ENCODE data around the gene SATB1. TPM values are rescaled to one million over a fixed set of nuclear protein-coding genes. Genes with fewer than 3 reads are reported as not detected.

SATB1 gene
- total and polyA plus RNA-seq, 2 of the 4 experiments (the other 2 are of a cell fraction) = 7.5 to 10.7 TPM

GRCh38 chr3:18308096-18308650, 117.0 kb downstream of the SATB1 start:
- Histone ChIP-seq H3K9me1 (ENCODE audit: insufficient read depth, low read length) (no peaks in the 10 kb centered on the region), H3K4me3 (ENCODE audit: insufficient read depth, low read depth, low read length) (no peak overlapping the region), H4K91ac (ENCODE audit: insufficient read depth, low read depth, low read length) (no peak overlapping the region), H3K4me1 (ENCODE audit: control insufficient read depth, insufficient read depth, low read length) (no peaks in the 10 kb centered on the region), H3K4me2 (ENCODE audit: low read depth, low read length) (no peak overlapping the region), H2BK5ac (ENCODE audit: low read depth, low read length, poor library complexity, severe bottlenecking) (no peak overlapping the region), H3K27me3 (ENCODE audit: control insufficient read depth, insufficient read depth, low read length) (no peaks in the 10 kb centered on the region), H3K4ac (ENCODE audit: low read depth, low read length) (no peak overlapping the region), H2AK5ac (ENCODE audit: low read depth, low read length) (no peak overlapping the region), H3K23ac (ENCODE audit: low read depth, low read length) (no peak overlapping the region), H4K20me1 (ENCODE audit: insufficient read depth, low read length) (no peaks in the 10 kb centered on the region), H3K79me1 (ENCODE audit: low read depth in 1 of 2, low read length in 2 of 2) (no peaks in the 10 kb centered on the region), H2BK20ac (ENCODE audit: low read depth, low read length) (no peak overlapping the region), H3K14ac (replicated peaks; ENCODE audit: low read depth, low read length) (no peak overlapping the region), H2AFZ (replicated peaks; ENCODE audit: low read length, poor library complexity) (no peak overlapping the region), H3K56ac (ENCODE audit: extremely low read depth, insufficient read depth, low read length) (no peak overlapping the region), H4K8ac (ENCODE audit: low read depth in 2 of 2, low read length in 2 of 2) (no peak overlapping the region), H2AK9ac (replicated peaks; ENCODE audit: low read depth, low read length, poor library complexity) (no peak overlapping the region), H4K5ac (ENCODE audit: low read depth, low read length) (no peak overlapping the region), H2BK15ac (ENCODE audit: low read depth, low read length) (no peak overlapping the region), H3K27ac (ENCODE audit: insufficient read depth, low read length) (no peak overlapping the region), H2BK120ac (ENCODE audit: low read depth, low read length) (no peak overlapping the region), H3K9me3 (ENCODE audit: control insufficient read depth, insufficient read depth, low read length) (no peaks in the 10 kb centered on the region), H3K36me3 (ENCODE audit: control insufficient read depth, insufficient read depth, low read length) (no peaks in the 10 kb centered on the region), H3K9ac (ENCODE audit: low read depth, low read length) (no peak overlapping the region), H3K18ac (ENCODE audit: low read depth, low read length) (no peak overlapping the region)
- no peak for ATAC-seq (ENCODE audit: low read depth)
- no peak for DNase-seq
- TF ChIP-seq FOS (IDR thresholded peaks at IDR 0.05; ENCODE audit: low read depth, low read length) (no peak), SMC3 (IDR thresholded peaks at IDR 0.05; ENCODE audit: low read depth, low read length) (no peak), MAFK (IDR thresholded peaks at IDR 0.05; ENCODE audit: low read depth, low read length) (no peak), USF2 (IDR thresholded peaks at IDR 0.05; ENCODE audit: low read depth, low read length) (no peak), RFX5 (IDR thresholded peaks at IDR 0.05; ENCODE audit: low read depth, low read length) (no peak), NFE2L2 (IDR thresholded peaks at IDR 0.05; ENCODE audit: low read depth, low read length) (no peak), RAD21 (IDR thresholded peaks at IDR 0.05; ENCODE audit: low read length) (no peak), CEBPB (IDR thresholded peaks at IDR 0.05; ENCODE audit: low read depth, low read length) (no peak), MXI1 (IDR thresholded peaks at IDR 0.05; ENCODE audit: borderline replicate concordance, low read depth, low read length) (no peak), BHLHE40 (IDR thresholded peaks at IDR 0.05; ENCODE audit: low read depth, low read length) (no peak), POLR2A (IDR thresholded peaks at IDR 0.05; ENCODE audit: low read depth, low read length) (no peak), RCOR1 (IDR thresholded peaks at IDR 0.05; ENCODE audit: insufficient replicate concordance, low read length) (no peak), MAZ (IDR thresholded peaks at IDR 0.05; ENCODE audit: borderline replicate concordance, low read depth, low read length) (no peak), CHD1 (IDR thresholded peaks at IDR 0.05; ENCODE audit: low read depth, low read length) (no peak), ELK1 (IDR thresholded peaks at IDR 0.05; ENCODE audit: borderline replicate concordance, low read depth, low read length) (no peak), CTCF (conservative IDR thresholded peaks at IDR 0.05; ENCODE audit: low read depth, low read length) (no peak)
- BruUV-seq (replicated peaks) = no TSS peak
- intact Hi-C loops (cut with micrococcal nuclease) = no loop called here
- ChIA-PET CTCF (no interaction called here), POLR2A (ENCODE audit: unreplicated experiment) (no interaction called here)
- dilution Hi-C loops (cut with HindIII; ENCODE audit: low sequenced_read_pairs, unreplicated experiment) = no loop called here
- 23% methylated on average over 2 of the region's 5 CpGs; no CpG with 5 or more reads in 1 of the 2 experiments for WGBS, 2 experiments (ENCODE audit: extremely low coverage in 2 of 2, insufficient read length in 1 of 2)
- in situ Hi-C loops (cut with MboI; ENCODE audit: low sequenced_read_pairs) = no loop called here

Data from IMR-90 (cell line).